Mesenchymal stem cell (in vitro differentiated cells and primary cell): Measurements from ENCODE around the gene C11orf58.
A peak's percentile ranks its signal among the peaks of the same experiment; 100 is the strongest.

Source experiments
- DNase-seq: peaks from one replicate; pipeline ENCODE4 v3.0.0-alpha.2; 2013
- H2AFZ ChIP-seq: one replicate; pipeline ENCODE4 v1.6.1; 2013; ENCODE audit warnings: low read depth, mild to moderate bottlenecking, control low read depth, inconsistent platforms, low read length, moderate library complexity
- H2AK5ac ChIP-seq: 2 replicates; pipeline ENCODE4 v1.6.1; 2013; ENCODE audit warnings: low read length, moderate library complexity, mild to moderate bottlenecking, inconsistent platforms; ENCODE audit not compliant: severe bottlenecking
- H2BK120ac ChIP-seq: one replicate; pipeline ENCODE4 v1.6.1; 2013; ENCODE audit warnings: low read depth, mild to moderate bottlenecking, inconsistent platforms, low read length, moderate library complexity
- H2BK12ac ChIP-seq, 2 experiments: one replicate each; pipeline ENCODE4 v1.6.1; 2013; ENCODE audit warnings: inconsistent platforms in 2 of 2, low read length in 2 of 2, mild to moderate bottlenecking in 2 of 2, moderate library complexity in 2 of 2, control low read depth in 1 of 2
- H2BK15ac ChIP-seq: one replicate; pipeline ENCODE4 v1.6.1; 2013; ENCODE audit warnings: mild to moderate bottlenecking, low read depth, inconsistent platforms; ENCODE audit not compliant: poor library complexity, severe bottlenecking
- H2BK5ac ChIP-seq: 2 replicates; pipeline ENCODE4 v1.6.1; 2013; ENCODE audit warnings: low read depth, mild to moderate bottlenecking, low read length, control low read depth, inconsistent platforms; ENCODE audit not compliant: poor library complexity, severe bottlenecking
- H3K14ac ChIP-seq, 2 experiments: one replicate each; pipeline ENCODE4 v1.6.1; 2013; ENCODE audit warnings: inconsistent platforms in 2 of 2, low read length in 2 of 2, control low read depth in 1 of 2, mild to moderate bottlenecking in 1 of 2, moderate library complexity in 1 of 2
- H3K18ac ChIP-seq, 2 experiments: one replicate each; pipeline ENCODE4 v1.6.1; 2013; ENCODE audit warnings: inconsistent platforms in 2 of 2, low read length in 2 of 2, control low read depth in 1 of 2, low read depth in 1 of 2, mild to moderate bottlenecking in 1 of 2
- H3K23ac ChIP-seq, 2 experiments: one replicate each; pipeline ENCODE4 v1.6.1; 2013; ENCODE audit warnings: inconsistent platforms in 2 of 2, low read length in 2 of 2, mild to moderate bottlenecking in 2 of 2, moderate library complexity in 2 of 2, control low read depth in 1 of 2
- H3K27ac ChIP-seq: 2 replicates; pipeline ENCODE4 v1.5.1; 2013; ENCODE audit warnings: mild to moderate bottlenecking, moderate library complexity, low read length, control low read depth, inconsistent platforms; ENCODE audit not compliant: poor library complexity, severe bottlenecking
- H3K27me3 ChIP-seq, 2 experiments: 2 replicates each; pipeline versions ENCODE4 v1.6.1 to v1.7.0; 2013; ENCODE audit warnings: low read length in 2 of 2, mild to moderate bottlenecking in 2 of 2, moderate library complexity in 2 of 2, control low read depth in 1 of 2, inconsistent platforms in 1 of 2; ENCODE audit not compliant: control insufficient read depth in 1 of 2, insufficient read depth in 1 of 2
- H3K36me3 ChIP-seq, 2 experiments: 2 replicates each; pipeline versions ENCODE4 v1.6.1 to v1.7.0; 2013; ENCODE audit warnings: low read length in 2 of 2, control low read depth in 1 of 2, inconsistent platforms in 1 of 2, low read depth in 1 of 2, mild to moderate bottlenecking in 1 of 2; ENCODE audit not compliant: insufficient read depth in 2 of 2, control insufficient read depth in 1 of 2
- H3K4ac ChIP-seq, 2 experiments: one replicate each; pipeline ENCODE4 v1.6.1; 2013; ENCODE audit warnings: inconsistent platforms in 2 of 2, low read length in 2 of 2, mild to moderate bottlenecking in 2 of 2, moderate library complexity in 2 of 2, control low read depth in 1 of 2, low read depth in 1 of 2
- H3K4me1 ChIP-seq: 2 replicates; pipeline ENCODE4 v1.6.1; 2013; ENCODE audit warnings: low read depth, low read length, control low read depth; ENCODE audit not compliant: control insufficient read depth, insufficient read depth
- H3K4me2 ChIP-seq: 2 replicates; pipeline ENCODE4 v1.6.1; 2013; ENCODE audit warnings: low read length, mild to moderate bottlenecking, inconsistent platforms; ENCODE audit not compliant: poor library complexity, severe bottlenecking
- H3K4me3 ChIP-seq, 2 experiments: 2 replicates each; pipeline versions ENCODE4 v1.5.1 to v1.7.0; 2013; ENCODE audit warnings: low read length in 2 of 2, mild to moderate bottlenecking in 2 of 2, control low read depth in 1 of 2, low read depth in 1 of 2; ENCODE audit not compliant: insufficient read depth in 1 of 2
- H3K79me1 ChIP-seq: replicated peaks from 2 replicates; pipeline ENCODE4 v1.6.1; 2013; ENCODE audit warnings: mild to moderate bottlenecking, control low read depth, low read length, inconsistent platforms; ENCODE audit not compliant: poor library complexity, severe bottlenecking
- H3K9ac ChIP-seq: 2 replicates; pipeline ENCODE4 v1.7.0; 2013; ENCODE audit warnings: mild to moderate bottlenecking, low read length, moderate library complexity
- H3K9me3 ChIP-seq: 2 replicates; pipeline ENCODE4 v1.7.0; 2013; ENCODE audit warnings: mild to moderate bottlenecking, low read length; ENCODE audit not compliant: control insufficient read depth
- H4K8ac ChIP-seq: one replicate; pipeline ENCODE4 v1.6.1; 2013; ENCODE audit warnings: inconsistent platforms, mild to moderate bottlenecking, low read length, moderate library complexity
- H4K91ac ChIP-seq: one replicate; pipeline ENCODE4 v1.6.1; 2013; ENCODE audit warnings: mild to moderate bottlenecking, low read length, inconsistent platforms
- WGBS: methylation state at CpG from one replicate; pipeline ENCODE4 v1.1.7; 2013; ENCODE audit warnings: mixed read lengths; 5-methylcytosine and 5-hydroxymethylcytosine counted together

Gene C11orf58

GRCh38 chr11:16786131-16786530 is 47.7 kb downstream of the C11orf58 start:
- no peak overlapping the region for H3K27ac ChIP-seq
- H3K9me3 ChIP-seq: no peaks in the 10 kb centered on the region
- H3K4ac ChIP-seq: no peak overlapping the region
- H3K14ac ChIP-seq: no peak overlapping the region
- peaks cover 17% of the 10 kb centered on the region for H3K4me1 ChIP-seq
- no peaks in the 10 kb centered on the region for H3K79me1 ChIP-seq
- no peak overlapping the region for H2AK5ac ChIP-seq
- H3K36me3 ChIP-seq: peaks cover 0 to 28% of the 10 kb centered on the region in 2 experiments
- no peak overlapping the region for H4K8ac ChIP-seq
- H4K91ac ChIP-seq: no peak overlapping the region
- 85% methylated on average over 6 of the region's 6 CpGs for WGBS
- no peak overlapping the region for H2BK15ac ChIP-seq
- no peak overlapping the region for H3K9ac ChIP-seq
- H3K4me3 ChIP-seq: no peak overlapping the region
- H2BK120ac ChIP-seq: no peak overlapping the region
- no peak overlapping the region for H2BK12ac ChIP-seq
- H3K18ac ChIP-seq: no peak overlapping the region
- peaks cover 0 to 8% of the 10 kb centered on the region in 2 experiments for H3K27me3 ChIP-seq
- H3K23ac ChIP-seq: no peak overlapping the region
- H2AFZ ChIP-seq: no peak overlapping the region
- no peak overlapping the region for H2BK5ac ChIP-seq
- no peak for DNase-seq
- H3K4me2 ChIP-seq: no peak overlapping the region

- no peak for DNase-seq
- no peak overlapping the region for H2BK5ac ChIP-seq
- no peak overlapping the region for H4K91ac ChIP-seq
- H3K23ac ChIP-seq: no peak overlapping the region
- no peak overlapping the region for H3K27ac ChIP-seq
- H3K4me2 ChIP-seq: no peak overlapping the region
- H3K14ac ChIP-seq: no peak overlapping the region
- H3K4me1 ChIP-seq: peaks cover 21% of the 10 kb centered on the region
- peaks cover 0 to under 1% of the 10 kb centered on the region in 2 experiments for H3K27me3 ChIP-seq
- no peak overlapping the region for H2BK120ac ChIP-seq
- H3K9ac ChIP-seq: no peak overlapping the region
- H3K4ac ChIP-seq: no peak overlapping the region
- H3K9me3 ChIP-seq: no peaks in the 10 kb centered on the region
- no peak overlapping the region for H3K18ac ChIP-seq
- peaks cover 0 to 28% of the 10 kb centered on the region in 2 experiments for H3K36me3 ChIP-seq
- WGBS: 88% methylated on average over 6 of the region's 7 CpGs
- no peak overlapping the region for H2BK12ac ChIP-seq
- no peak overlapping the region for H2AFZ ChIP-seq
- no peaks in the 10 kb centered on the region for H3K79me1 ChIP-seq
- no peak overlapping the region for H3K4me3 ChIP-seq
- no peak overlapping the region for H2BK15ac ChIP-seq
- no peak overlapping the region for H4K8ac ChIP-seq
- no peak overlapping the region for H2AK5ac ChIP-seq
Observed at GRCh38 chr11:16787035-16787742, 48.7 kb downstream of the C11orf58 start.

GRCh38 chr11:16788141-16789062 is 50.0 kb downstream of the C11orf58 start:
- Histone ChIP-seq H3K18ac (no peak overlapping the region), H3K27ac (no peak overlapping the region), H4K8ac (peak overlapping the region; percentile 22), H3K14ac (no peak overlapping the region), H3K9ac (peak overlapping the region; percentile 4), H2AFZ (no peak overlapping the region), H3K4ac (no peak overlapping the region), H2BK12ac (no peak overlapping the region), H3K9me3 (no peaks in the 10 kb centered on the region), H3K79me1 (no peaks in the 10 kb centered on the region), H3K4me3 (no peak overlapping the region), H2BK5ac (no peak overlapping the region), H3K23ac (no peak overlapping the region), H3K4me1 (peaks cover 19% of the 10 kb centered on the region), H3K36me3 (peaks cover 0 to 22% of the 10 kb centered on the region in 2 experiments), H2BK15ac (peak overlapping the region; percentile 28), H4K91ac (no peak overlapping the region), H2AK5ac (no peak overlapping the region), H2BK120ac (no peak overlapping the region), H3K27me3 (no peaks in the 10 kb centered on the region), H3K4me2 (no peak overlapping the region)
- peak; percentile 64 for DNase-seq
- 62% methylated on average over 17 of the region's 17 CpGs for WGBS

GRCh38 chr11:16789063-16789420 is 50.6 kb downstream of the C11orf58 start:
- no peak for DNase-seq
- H2BK15ac ChIP-seq: peak overlapping the region; percentile 28
- H4K91ac ChIP-seq: peak overlapping the region; percentile 0
- H3K27me3 ChIP-seq: no peaks in the 10 kb centered on the region
- no peak overlapping the region for H3K4me2 ChIP-seq
- H3K9ac ChIP-seq: peak overlapping the region; percentile 4
- H3K36me3 ChIP-seq: peaks cover 0 to 26% of the 10 kb centered on the region in 2 experiments
- peak overlapping the region in 1 of 2 experiments; percentile 45 for H2BK12ac ChIP-seq
- H3K79me1 ChIP-seq: no peaks in the 10 kb centered on the region
- no peak overlapping the region for H2AK5ac ChIP-seq
- no peak overlapping the region for H3K23ac ChIP-seq
- H3K27ac ChIP-seq: no peak overlapping the region
- H3K4me1 ChIP-seq: peaks cover 19% of the 10 kb centered on the region
- H3K18ac ChIP-seq: peak overlapping the region in 1 of 2 experiments; percentile 23
- no peak overlapping the region for H4K8ac ChIP-seq
- H2BK5ac ChIP-seq: no peak overlapping the region
- 91% methylated on average over 13 of the region's 13 CpGs for WGBS
- H2AFZ ChIP-seq: no peak overlapping the region
- H3K9me3 ChIP-seq: no peaks in the 10 kb centered on the region
- no peak overlapping the region for H3K4me3 ChIP-seq
- no peak overlapping the region for H3K4ac ChIP-seq
- H2BK120ac ChIP-seq: no peak overlapping the region
- no peak overlapping the region for H3K14ac ChIP-seq
